Stimulated activated CD4-positive, alpha-beta T cell treated with anti-CD3 and anti-CD28 coated beads, Interleukin-2, amount 100 ng/mL, for 24 hours (primary cell): ENCODE results near the gene ZNF311.

Source experiments
- DNase-seq, 2 donors: peaks; one replicate each; pipeline ENCODE4 v3.0.0-alpha.2; 2020

The ZNF311 gene

DNA sequence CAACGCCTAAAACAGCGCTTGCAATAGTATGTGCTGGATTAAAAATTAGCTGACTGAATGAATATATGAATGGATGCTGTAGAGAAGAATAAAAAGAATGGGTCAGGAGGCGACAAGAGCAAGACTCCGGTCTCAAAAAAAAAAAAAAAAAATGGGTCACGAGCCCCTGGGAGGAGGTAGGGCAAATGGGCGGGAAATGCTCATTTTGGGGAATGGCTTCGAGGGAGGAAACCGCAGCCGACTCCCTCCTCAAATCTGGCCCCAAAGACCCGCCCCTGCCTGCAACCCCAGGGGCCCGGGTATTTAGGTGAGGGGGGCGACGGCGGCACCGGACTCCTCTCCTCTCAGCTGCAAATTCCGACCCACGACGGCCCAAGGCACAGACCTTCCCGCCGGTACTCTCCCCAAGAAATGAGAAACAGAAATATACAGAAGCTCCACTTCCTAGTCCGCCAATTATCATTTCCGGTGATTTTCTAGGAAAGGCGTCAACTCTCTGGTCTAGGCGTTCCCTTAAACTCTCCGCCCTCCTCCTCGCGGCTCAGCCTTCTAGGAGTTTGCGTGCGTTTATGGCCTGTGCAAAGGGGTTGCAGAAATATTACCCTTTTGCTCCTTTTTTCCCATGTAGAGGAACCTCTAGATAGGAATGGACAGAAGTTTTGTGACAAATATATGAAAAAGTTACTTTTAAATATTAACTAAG lies at the start of gene ZNF311:
TSS of gene ZNF311 (minus strand) at position 133 of the 703 bp plus-strand sequence. CDS start 1,361 bp downstream, outside the sequence.
- peak; percentile 47 to 52 for DNase-seq

- no peak for DNase-seq
Observed at GRCh38 chr6:29051680-29052079, 46.6 kb upstream of the ZNF311 start.

DNA sequence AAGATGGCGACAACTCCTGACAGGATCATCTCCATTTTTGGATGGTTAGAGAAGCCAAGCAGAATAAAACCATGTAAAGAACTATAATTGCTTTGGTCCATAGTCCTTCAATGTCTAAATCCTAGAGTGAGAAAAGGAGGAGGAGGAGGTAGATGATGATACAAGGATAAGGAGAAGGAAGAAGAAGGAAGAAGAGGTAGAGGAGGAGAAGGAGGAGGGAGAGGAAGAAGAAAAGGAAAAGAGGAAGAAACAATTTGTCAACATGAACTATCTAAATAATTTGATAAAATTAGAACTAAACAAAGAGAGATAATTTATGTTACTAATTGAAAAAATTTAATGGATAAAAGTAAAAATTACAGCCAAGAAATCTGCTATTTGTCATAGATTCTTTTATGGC lies 40.0 kb upstream of the ZNF311 start, which contains the start of gene OR2W1:
TSS of gene OR2W1 (minus strand) at position 101 of the 400 bp plus-strand sequence. CDS start at position 101, 0 bp downstream.
- no peak for DNase-seq

GRCh38 chr6:29035951-29036350 lies 30.8 kb upstream of the ZNF311 start:
- no peak for DNase-seq

DNA sequence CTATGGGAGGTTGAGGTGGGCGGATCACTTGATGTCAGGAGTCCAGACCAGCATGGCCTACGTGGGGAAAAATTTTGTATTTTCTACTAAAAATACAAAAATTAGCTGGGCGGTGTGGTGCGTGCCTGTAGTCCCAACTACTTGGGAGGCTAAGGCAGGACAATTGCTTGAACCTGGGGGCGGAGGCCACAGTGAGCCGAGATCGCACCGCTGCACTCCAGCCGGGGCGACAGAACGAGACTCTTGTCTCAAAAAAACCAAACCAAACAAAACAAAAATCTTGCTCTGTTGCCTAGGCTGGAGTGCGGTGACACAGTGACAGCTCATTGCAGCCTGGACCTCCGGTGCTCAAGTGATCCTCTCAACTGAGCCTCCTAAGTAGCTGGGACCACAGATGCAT lies 23.7 kb upstream of the ZNF311 start:
- no peak for DNase-seq

DNA sequence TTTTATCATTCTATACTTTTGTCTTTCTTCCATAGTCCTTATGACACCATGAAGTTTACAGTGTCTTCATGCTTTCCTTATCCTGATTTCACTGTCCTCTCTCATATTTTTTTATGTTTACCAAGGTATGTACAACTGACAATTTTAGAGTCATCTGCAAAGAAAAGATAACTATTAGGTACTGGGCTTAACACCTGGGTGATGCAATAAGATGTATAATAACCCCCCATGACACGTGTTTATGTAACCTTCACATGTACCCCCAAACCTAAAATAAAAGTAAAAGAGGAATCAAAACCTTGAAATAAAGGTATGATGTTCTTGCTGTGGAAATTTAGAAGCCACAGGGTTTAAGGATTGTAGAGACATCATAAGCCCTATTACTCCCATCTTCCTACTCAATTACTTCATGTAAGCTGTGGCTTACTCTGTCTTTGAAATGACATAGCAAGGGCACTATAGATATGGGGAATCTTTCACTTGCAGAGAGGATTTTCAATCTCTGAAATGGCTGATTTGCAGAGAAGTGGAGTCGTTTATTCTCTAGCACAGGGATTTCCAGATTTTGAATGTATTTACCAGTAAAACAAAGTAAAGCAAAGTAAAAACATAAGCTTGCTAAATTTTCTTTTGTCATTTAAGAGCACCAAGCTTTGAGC lies 20.9 kb upstream of the ZNF311 start:
- DNase-seq: no peak

DNA sequence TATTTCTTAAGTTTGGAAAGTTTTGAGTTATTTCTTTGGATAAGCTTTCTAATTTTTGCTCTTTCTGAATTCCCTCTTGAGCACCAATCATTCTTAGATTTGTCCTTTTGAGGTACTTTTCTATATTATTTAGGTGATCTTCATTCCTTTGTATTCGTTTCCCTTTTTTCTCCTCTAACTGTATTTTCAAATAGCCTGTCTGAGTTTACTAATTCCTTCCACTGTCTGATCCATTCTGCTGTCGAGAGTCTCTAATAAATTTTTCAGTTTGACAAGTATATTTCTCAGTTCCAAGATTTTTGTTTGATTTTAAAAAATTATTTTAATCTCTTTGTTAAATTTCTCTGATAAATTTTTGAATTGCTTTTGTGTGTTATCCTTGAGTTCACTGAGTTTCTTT lies 16.3 kb upstream of the ZNF311 start:
- DNase-seq: no peak

- no peak for DNase-seq
Observed at GRCh38 chr6:29019629-29020028, 14.5 kb upstream of the ZNF311 start.

- no peak for DNase-seq
Observed at GRCh38 chr6:29017428-29017802, 12.3 kb upstream of the ZNF311 start.

- DNase-seq: peak; percentile 87
Observed at GRCh38 chr6:29016559-29017427, 11.7 kb upstream of the ZNF311 start.

DNA sequence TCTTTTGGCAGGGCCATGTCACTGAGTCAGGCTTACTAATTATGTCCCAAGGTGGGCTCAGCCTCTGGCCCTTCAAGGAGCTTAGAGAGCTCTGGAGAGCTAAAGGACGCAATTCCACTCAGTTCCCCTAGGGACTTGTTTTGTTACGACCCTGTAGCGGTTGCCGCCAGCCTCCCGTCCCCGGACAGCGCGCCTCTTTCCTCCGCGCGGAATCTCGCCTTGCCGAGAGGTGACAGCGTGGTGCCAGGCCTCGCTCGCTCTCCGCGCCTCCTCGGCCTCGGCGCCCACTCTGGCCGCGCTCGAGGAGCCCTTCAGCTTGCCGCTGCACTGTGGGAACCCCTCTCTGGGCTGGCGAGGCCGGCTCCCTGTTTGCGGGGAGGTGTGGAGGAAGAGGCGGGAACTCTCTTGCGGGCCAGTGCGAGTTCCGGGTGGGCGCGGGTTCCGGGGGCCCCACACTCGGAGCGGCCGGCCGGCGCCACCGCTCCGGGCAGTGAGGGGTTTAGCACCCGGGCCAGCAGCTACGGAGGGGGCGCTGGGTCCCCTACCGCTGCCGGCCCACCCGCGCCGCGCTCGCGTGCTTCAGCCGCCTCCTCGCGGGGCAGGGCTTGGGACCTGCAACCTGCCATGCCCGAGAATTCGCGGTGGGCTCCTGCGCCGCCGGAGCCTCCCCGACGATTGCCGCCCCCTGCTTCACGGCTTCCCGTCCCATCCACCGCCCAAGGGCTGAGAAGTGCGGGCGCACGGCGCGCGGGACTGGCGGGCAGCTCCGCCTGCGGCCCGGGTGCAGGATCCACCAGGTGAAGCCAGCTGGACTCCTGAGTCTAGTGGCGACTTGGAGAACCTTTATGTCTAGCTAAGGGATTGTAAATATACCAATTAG lies 9.9 kb upstream of the ZNF311 start:
- no peak for DNase-seq

DNA sequence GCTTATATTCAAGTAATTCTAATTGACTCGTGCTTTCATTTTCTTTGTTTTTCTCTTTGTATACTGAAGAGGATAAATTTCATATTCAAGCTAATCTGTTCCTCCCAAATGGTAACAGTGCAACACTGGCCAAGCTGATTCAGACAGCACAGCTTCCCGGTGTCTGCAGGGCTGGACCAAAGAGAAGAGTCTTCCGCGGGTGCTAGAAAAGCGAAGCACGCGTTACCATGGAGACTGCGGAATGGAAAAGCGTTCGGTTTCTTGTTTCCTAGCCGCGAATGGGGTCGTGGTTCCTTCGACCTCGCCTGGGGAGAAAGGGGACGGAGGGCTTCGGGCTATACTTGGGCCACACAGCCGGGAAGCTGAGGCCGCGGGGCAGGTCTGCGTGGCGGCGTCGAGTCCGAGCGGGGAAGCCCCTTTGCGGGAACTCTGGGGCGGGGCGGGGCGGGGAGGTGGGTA lies 6.2 kb upstream of the ZNF311 start:
- peak; percentile 45 to 48 for DNase-seq

DNA sequence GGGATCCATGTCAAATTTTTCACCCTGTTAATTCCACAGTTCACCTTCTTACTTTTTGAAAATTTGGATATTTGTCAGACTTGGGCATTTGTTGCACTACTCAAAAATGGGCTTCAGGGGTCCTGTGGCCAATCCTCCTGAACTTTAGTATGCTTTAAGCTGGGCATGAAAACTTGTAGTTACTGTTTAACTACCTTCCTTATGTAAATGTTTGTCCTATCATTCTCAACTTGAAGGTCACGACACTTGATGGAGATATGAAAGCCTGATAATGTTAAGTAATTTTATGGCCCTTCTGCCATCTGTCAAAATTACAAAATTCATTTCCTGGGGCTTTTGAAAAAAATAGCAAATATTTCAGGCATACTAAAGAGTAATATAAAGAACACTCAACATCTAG lies 4.2 kb upstream of the ZNF311 start:
- DNase-seq: no peak

GRCh38 chr6:29008089-29008488 lies 3.0 kb upstream of the ZNF311 start:
- DNase-seq: no peak

DNA sequence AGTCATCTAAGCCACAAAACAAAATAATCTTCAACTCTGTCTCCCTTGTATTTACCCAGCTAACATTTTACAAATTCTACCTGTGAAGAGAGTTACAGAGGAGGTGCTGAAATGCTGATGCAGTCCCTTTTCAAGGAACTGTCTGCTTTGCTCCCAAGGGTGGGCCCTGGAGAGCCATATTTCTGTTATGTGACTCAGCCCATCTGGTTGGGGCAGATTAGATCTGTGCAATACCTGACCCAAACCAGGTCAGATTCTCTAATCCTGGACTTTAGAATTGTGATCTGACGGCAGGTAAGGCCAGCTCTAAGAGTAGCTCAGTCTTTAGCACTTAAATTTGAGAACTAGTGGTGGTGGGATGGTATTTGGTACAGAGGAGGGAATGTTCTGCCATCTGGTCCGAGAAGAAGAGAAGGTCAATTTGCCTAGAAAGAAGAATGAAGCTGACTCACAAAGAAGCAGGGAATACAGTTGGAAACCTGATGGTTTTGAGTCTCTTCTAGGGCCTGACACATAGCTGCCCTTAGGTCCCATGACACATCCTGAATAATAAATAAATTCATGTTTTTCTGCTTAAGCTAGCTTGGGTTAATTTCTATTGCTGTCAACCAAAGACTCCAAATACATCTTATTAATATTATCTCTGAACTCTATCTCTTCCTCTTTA lies 8.1 kb downstream of the ZNF311 start:
- no peak for DNase-seq

- DNase-seq: no peak
Observed at GRCh38 chr6:28995093-28995650, 9.9 kb downstream of the ZNF311 start.

GRCh38 chr6:28988536-28989311 lies 16.4 kb downstream of the ZNF311 start:
- peak; percentile 73 to 83 for DNase-seq

- DNase-seq: peak in 1 of 2 donors; percentile 24
Observed at GRCh38 chr6:28985462-28986164, 19.5 kb downstream of the ZNF311 start.

- DNase-seq: no peak
Observed at GRCh38 chr6:28983838-28984237, 21.3 kb downstream of the ZNF311 start.
